Coronary artery (tissue), 2 donors: ENCODE results near the gene TNNI3K.

Source experiments
- DNase-seq: peaks from one replicate; pipeline ENCODE4 v3.0.0-alpha.2; 2017; ENCODE audit warnings: low spot score
- H3K27ac ChIP-seq, 2 donors: fragments of 200-600 bp; sonication (generic); one replicate each; pipeline ENCODE4 v1.5.1; 2016 to 2019
- H3K4me3 ChIP-seq: fragments of 200-600 bp; sonication (generic); 2 replicates; pipeline ENCODE4 v1.5.1; 2016; ENCODE audit warnings: mild to moderate bottlenecking, moderate library complexity
- TF ChIP-seq, protein P1 (sequence below): fragments of 200-600 bp; sonication (generic); IDR thresholded peaks from one replicate; pipeline ENCODE4 v1.5.1; 2019; ENCODE audit warnings: antibody characterized with exemption

Gene TNNI3K

DNA sequence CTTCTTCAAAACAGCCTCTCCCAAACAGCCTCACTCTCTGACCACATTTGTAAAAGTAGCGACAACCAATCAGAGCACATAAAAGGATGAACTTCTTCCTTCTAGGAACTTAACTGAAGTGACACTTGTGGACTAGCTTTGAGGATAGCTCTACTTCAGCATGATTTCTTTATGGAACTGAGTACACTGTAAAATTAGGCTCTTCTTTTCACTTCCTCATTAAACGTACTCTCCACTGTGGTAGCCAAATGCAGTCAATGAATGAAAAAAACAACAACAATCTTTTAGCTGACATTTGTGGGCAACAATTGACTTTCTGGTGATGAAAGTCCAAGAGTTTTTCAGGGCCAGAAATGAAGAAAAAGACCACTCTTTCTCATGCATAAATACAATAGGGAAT is 267.7 kb downstream of the TNNI3K start:
- no peak overlapping the region for H3K27ac ChIP-seq
- no peak overlapping the region for H3K4me3 ChIP-seq
- TF ChIP-seq, protein P1, sequence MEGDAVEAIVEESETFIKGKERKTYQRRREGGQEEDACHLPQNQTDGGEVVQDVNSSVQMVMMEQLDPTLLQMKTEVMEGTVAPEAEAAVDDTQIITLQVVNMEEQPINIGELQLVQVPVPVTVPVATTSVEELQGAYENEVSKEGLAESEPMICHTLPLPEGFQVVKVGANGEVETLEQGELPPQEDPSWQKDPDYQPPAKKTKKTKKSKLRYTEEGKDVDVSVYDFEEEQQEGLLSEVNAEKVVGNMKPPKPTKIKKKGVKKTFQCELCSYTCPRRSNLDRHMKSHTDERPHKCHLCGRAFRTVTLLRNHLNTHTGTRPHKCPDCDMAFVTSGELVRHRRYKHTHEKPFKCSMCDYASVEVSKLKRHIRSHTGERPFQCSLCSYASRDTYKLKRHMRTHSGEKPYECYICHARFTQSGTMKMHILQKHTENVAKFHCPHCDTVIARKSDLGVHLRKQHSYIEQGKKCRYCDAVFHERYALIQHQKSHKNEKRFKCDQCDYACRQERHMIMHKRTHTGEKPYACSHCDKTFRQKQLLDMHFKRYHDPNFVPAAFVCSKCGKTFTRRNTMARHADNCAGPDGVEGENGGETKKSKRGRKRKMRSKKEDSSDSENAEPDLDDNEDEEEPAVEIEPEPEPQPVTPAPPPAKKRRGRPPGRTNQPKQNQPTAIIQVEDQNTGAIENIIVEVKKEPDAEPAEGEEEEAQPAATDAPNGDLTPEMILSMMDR = no peak
- no peak for DNase-seq

DNA sequence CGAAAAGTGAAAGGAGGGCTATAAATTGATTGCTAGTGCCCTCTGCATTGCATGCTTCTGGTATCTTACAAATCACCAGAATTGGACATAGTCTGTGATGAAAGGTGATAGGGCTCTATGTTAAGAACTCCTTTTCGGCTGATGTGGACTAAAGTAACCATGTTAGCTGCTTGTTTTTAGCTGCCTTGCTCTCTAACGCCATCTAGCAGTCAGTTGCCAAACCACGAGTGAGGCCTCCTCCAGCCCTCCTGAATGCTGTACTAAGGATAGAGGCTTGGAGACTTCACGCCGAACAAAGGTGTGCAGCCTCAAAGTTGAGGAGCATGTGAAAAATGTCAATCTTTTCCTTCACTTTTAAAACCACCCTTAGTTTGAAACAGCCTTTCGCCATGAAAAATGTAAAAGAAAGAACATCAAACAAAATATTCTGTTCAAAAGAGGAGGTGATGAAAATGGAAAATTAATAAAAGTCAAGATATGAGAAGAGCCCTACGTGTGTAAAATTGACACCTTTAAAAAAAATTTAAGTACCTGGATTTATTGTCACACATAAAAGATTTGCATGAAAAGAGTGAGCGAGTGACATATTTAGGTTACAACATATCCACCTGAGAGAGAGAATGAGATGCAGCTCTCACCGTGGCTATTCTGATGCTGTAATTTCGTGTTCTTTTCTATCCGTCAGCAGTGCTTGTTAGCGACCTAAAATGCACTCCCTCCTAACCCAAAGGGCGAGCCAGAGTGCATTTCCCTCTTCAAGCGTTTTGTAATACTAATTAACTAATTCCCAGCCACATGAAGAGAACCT is 269.1 kb downstream of the TNNI3K start:
- no peak overlapping the region for H3K27ac ChIP-seq
- H3K4me3 ChIP-seq = no peak overlapping the region
- DNase-seq = no peak
- TF ChIP-seq, protein P1 = no peak

DNA sequence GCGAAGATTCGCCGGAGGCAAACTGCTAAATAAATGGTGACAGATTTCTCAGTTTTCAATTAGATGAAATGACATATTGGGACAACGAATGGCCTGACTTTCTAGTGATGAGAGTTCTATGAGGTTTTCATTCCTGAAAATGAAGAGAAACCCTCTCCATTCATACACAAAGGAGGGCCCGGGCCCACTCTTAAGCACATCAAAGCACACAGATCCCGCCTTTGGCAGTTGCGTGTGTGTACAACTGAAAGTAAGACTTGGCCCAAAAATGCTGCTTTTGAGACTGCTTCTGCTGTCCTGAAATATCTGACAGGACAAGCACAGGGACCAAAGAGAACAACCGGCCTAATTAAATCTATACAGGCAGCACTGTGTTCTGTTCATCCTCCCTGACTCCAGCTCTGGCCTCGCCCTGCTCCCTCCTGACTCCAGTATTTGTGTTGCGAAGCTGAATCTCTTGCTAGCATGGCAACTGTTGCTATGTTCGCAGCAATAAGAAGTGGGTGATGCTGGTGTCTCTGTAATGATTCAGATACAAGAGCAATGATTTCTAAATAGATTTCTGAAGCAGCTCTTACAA is 269.8 kb downstream of the TNNI3K start:
- H3K4me3 ChIP-seq = no peak overlapping the region
- no peak for DNase-seq
- TF ChIP-seq, protein P1 = no peak
- no peak overlapping the region for H3K27ac ChIP-seq

DNA sequence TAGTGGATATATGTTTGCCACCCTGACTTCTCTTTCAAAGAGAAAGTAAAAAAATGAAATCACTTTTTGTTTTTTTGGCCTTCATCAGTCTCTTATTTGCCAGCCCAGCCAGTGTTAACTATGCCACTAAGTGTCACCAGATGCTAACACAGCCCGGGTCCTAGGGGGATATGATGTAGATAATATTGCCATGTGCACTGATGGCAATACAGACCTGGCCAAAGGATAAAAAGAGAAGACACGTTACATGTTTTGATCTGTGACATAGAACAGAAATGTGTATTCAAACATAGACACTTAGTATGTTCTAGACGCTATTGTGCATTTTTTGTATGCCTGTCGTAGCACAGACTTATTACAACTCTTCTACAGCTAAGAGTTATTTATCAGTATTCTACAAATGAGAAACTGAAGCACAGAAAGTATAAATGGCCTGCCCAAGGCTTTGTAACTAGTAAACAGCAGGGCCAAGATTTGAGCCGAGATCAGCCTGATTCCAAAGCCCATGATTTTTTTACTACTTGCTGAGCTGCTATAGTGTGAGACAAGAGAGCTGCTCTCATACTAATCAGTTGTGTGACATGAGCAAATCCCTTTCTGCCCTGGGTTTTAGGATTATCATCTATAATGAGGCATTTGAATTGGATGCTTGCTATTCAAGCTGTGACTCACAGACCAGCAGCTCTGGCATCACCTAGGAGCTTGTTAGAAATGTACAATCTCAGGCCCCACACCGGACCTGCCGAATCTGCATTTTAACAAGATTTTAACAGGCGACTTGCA is 270.9 kb downstream of the TNNI3K start:
- TF ChIP-seq, protein P1 = no peak
- DNase-seq = no peak
- Histone ChIP-seq H3K27ac (no peak overlapping the region), H3K4me3 (no peak overlapping the region)

DNA sequence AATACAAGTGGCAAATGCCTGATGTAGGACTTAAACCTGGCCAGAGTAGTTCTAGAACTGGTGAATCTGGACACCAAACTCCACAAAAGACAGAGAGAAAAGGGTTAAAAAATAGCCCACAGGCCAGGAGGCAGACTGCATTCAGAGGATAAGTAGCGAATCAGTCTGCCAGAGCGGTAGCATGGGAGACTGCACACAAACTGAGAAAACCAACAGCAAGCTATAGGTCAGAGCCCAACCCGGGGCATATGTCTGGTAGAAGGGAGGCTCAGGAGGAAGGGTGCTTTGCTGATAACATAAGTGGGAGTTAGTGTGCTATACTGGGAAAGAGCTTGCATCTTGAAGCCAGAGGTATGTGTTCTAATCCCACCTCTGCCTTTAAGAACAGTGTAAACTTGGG is 273.3 kb downstream of the TNNI3K start:
- DNase-seq = no peak
- Histone ChIP-seq H3K4me3 (no peak overlapping the region), H3K27ac (no peak overlapping the region)
- TF ChIP-seq, protein P1 = no peak

DNA sequence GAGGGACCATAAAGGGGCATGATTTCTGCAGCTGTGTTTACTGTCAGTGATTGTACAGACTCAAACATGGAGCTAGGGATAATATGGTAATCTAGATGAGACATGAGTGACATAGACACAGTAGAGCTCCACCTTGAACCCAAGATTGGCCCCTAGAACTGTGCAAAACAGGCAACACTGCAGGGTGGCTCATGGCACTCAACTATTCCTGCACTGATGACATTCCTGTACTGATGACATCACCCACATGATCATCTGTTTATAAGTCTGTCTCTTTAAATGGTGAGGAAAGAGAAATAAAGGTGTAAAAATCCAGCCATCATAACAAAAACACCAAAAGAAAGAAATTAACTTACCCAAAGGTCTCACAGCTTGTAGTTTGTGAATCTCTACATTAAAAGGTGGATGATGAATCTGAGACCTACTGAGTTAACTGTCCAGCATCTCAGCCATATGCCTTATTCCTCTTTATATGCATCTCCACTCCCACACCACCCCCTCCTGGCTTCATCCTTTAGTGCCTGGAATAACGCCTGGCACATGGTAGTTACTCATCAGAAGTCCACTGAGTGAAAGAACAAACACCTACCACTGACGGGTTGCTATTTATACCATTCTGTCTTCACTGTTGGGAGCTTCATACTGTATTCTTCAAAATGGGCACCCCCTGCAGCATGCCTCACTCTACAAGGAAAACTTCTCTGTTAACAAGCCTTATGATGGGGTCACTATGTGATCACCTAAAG is 277.2 kb downstream of the TNNI3K start, which contains the start of gene LRRC53:
TSS of gene LRRC53 (minus strand) at position 442 of the 746 bp plus-strand sequence. CDS start 29,262 bp downstream, outside the sequence.
- H3K27ac ChIP-seq = no peak within 1 kb of the TSS
- no peak within 1 kb of the TSS for H3K4me3 ChIP-seq
- TF ChIP-seq, protein P1 = no peak
- no peak for DNase-seq
